DND-41 (cell line): ENCODE measurements around the gene LUM.
A peak's percentile ranks its signal among the peaks of the same experiment; 100 is the strongest.

Source experiments
- ATAC-seq: fragments of 200-7000 bp; cut with Tn5 transposase; 3 replicates; pipeline ENCODE4 v1.9.1; 2021; ENCODE audit warnings: low read depth; ENCODE audit not compliant: insufficient read depth
- DNase-seq: peaks from one replicate; pipeline ENCODE4 v3.0.0-alpha.2; 2020
- H2AFZ ChIP-seq: 2 replicates; pipeline ENCODE4 v1.6.0; 2012; ENCODE audit warnings: low read depth, low read length
- H3K27ac ChIP-seq: 2 replicates; pipeline ENCODE4 v1.5.1; 2012; ENCODE audit warnings: low read length, inconsistent platforms
- H3K27me3 ChIP-seq: fragments of 200-600 bp; sonication (generic); 2 replicates; pipeline ENCODE4 v1.6.0; 2012; ENCODE audit warnings: low read length, mild to moderate bottlenecking, inconsistent platforms; ENCODE audit not compliant: insufficient read depth, poor library complexity
- H3K36me3 ChIP-seq: 2 replicates; pipeline ENCODE4 v1.5.1; 2012; ENCODE audit warnings: low read length, inconsistent platforms; ENCODE audit not compliant: insufficient read depth
- H3K4me1 ChIP-seq: 2 replicates; pipeline ENCODE4 v1.5.1; 2012; ENCODE audit warnings: mild to moderate bottlenecking, low read length; ENCODE audit not compliant: insufficient read depth
- H3K4me2 ChIP-seq: 2 replicates; pipeline ENCODE4 v1.6.0; 2012; ENCODE audit warnings: mild to moderate bottlenecking, moderate library complexity, low read length, inconsistent platforms; ENCODE audit not compliant: insufficient read depth
- H3K4me3 ChIP-seq, 2 experiments: fragments of 200-600 bp in 1 of 2; shearing (Covaris generic) in 1 of 2; 2 replicates each; pipeline ENCODE4 v1.5.1; 2012 to 2016; ENCODE audit warnings: inconsistent platforms in 2 of 2, low read length in 2 of 2, mild to moderate bottlenecking in 2 of 2, low read depth in 1 of 2, moderate library complexity in 1 of 2
- H3K79me2 ChIP-seq: 2 replicates; pipeline ENCODE4 v1.6.0; 2012; ENCODE audit warnings: low read length, inconsistent platforms; ENCODE audit not compliant: insufficient read depth
- H3K9ac ChIP-seq: 2 replicates; pipeline ENCODE4 v1.6.0; 2012; ENCODE audit warnings: low read depth, mild to moderate bottlenecking, inconsistent platforms, low read length, moderate library complexity
- H3K9me3 ChIP-seq: 2 replicates; pipeline ENCODE4 v1.5.1; 2012; ENCODE audit warnings: low read length, moderate library complexity, mild to moderate bottlenecking, inconsistent platforms; ENCODE audit not compliant: insufficient read depth, severe bottlenecking
- H4K20me1 ChIP-seq: 2 replicates; pipeline ENCODE4 v1.6.0; 2012; ENCODE audit warnings: low read length; ENCODE audit not compliant: insufficient read depth
- EZH2 ChIP-seq: IDR thresholded peaks from 3 replicates; pipeline ENCODE4 v1.6.1; 2012; ENCODE audit warnings: borderline replicate concordance, low read depth, mild to moderate bottlenecking, moderate library complexity, low read length, inconsistent platforms; ENCODE audit not compliant: severe bottlenecking
- TF ChIP-seq, protein P1 (sequence below): IDR thresholded peaks from 2 replicates; pipeline ENCODE4 v1.5.1; 2012; ENCODE audit warnings: borderline replicate concordance, low read length, moderate library complexity, mild to moderate bottlenecking; ENCODE audit not compliant: poor library complexity, severe bottlenecking; ENCODE audit errors: extremely low read depth

LUM gene

DNA sequence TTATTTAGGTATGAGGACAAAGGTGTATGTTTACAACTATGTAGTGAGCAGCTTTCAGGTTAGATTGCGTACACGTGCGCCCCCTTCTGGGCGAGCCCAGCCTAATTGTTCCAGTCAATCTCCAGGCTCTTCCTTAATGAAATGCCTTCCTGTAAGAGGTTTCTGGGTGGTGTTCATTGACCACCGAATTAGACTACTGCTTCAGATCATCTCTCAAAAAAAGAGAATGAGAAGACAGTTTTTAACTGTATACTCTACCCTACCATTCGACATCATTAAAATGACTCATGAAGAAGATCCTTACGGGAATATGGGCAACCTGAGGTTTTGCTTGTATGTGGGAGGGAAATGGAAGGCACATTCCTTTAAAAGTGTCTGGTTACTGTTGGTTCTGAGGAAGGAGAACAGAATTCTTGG lies 2.1 kb downstream of the LUM start:
- no peak overlapping the region for H3K4me3 ChIP-seq
- no peak overlapping the region for H3K4me2 ChIP-seq
- ATAC-seq, result peak; percentile 71

GRCh38 chr12:91108196-91108755 lies 3.0 kb downstream of the LUM start:
- Histone ChIP-seq H3K4me3 (no peak overlapping the region), H3K27ac (no peak overlapping the region)

More for the DNA sequence above, 2.1 kb downstream of the LUM start:
- Histone ChIP-seq H3K79me2 (no peaks in the 10 kb centered on the region), H2AFZ (no peak overlapping the region), H3K9ac (no peak overlapping the region), H4K20me1 (no peaks in the 10 kb centered on the region), H3K27ac (no peak overlapping the region), H3K27me3 (no peaks in the 10 kb centered on the region), H3K36me3 (no peaks in the 10 kb centered on the region), H3K9me3 (no peaks in the 10 kb centered on the region), H3K4me1 (no peaks in the 10 kb centered on the region)
- DNase-seq, result peak; percentile 42
- TF ChIP-seq, protein P1, sequence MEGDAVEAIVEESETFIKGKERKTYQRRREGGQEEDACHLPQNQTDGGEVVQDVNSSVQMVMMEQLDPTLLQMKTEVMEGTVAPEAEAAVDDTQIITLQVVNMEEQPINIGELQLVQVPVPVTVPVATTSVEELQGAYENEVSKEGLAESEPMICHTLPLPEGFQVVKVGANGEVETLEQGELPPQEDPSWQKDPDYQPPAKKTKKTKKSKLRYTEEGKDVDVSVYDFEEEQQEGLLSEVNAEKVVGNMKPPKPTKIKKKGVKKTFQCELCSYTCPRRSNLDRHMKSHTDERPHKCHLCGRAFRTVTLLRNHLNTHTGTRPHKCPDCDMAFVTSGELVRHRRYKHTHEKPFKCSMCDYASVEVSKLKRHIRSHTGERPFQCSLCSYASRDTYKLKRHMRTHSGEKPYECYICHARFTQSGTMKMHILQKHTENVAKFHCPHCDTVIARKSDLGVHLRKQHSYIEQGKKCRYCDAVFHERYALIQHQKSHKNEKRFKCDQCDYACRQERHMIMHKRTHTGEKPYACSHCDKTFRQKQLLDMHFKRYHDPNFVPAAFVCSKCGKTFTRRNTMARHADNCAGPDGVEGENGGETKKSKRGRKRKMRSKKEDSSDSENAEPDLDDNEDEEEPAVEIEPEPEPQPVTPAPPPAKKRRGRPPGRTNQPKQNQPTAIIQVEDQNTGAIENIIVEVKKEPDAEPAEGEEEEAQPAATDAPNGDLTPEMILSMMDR, result peak; percentile 59
- no peak for TF ChIP-seq EZH2

DNA sequence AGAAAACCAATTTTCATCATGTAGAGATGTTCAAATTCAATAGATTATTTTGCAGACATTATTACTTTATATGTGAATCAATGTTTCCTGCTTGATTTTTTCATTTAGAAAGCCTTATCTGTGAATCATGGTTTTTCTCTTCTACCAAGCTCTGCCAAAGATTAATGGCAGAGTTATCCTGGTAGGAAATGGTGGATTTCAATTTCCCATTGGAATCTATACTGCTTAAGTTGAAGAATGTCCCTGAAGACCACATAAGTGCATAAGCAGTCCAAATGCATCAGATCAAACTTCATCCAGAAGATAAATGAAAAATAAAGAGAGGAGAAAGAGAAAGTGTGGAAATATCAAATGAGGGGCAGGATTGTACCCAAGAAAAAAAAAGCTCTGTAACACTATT lies 5.0 kb downstream of the LUM start:
- Histone ChIP-seq H3K4me3 (no peak overlapping the region), H3K4me2 (no peak overlapping the region), H3K9me3 (no peaks in the 10 kb centered on the region), H3K4me1 (no peaks in the 10 kb centered on the region), H4K20me1 (no peaks in the 10 kb centered on the region), H3K9ac (no peak overlapping the region), H3K27ac (no peak overlapping the region), H3K79me2 (no peaks in the 10 kb centered on the region), H2AFZ (no peak overlapping the region), H3K27me3 (no peaks in the 10 kb centered on the region), H3K36me3 (no peaks in the 10 kb centered on the region)
- no peak for TF ChIP-seq EZH2
- TF ChIP-seq, protein P1, result no peak
- DNase-seq (no peak), ATAC-seq (no peak)

More at GRCh38 chr12:91108196-91108755, 3.0 kb downstream of the LUM start:
- Histone ChIP-seq H3K4me2 (no peak overlapping the region), H4K20me1 (no peaks in the 10 kb centered on the region), H3K9me3 (no peaks in the 10 kb centered on the region), H3K79me2 (no peaks in the 10 kb centered on the region), H3K9ac (no peak overlapping the region), H3K4me1 (no peaks in the 10 kb centered on the region), H3K27me3 (no peaks in the 10 kb centered on the region), H2AFZ (no peak overlapping the region), H3K36me3 (no peaks in the 10 kb centered on the region)
- ATAC-seq (no peak), DNase-seq (no peak)
- no peak for TF ChIP-seq EZH2
- TF ChIP-seq, protein P1, result no peak
